Lower leg skin (tissue), 4 donors: ENCODE results near the gene SH2D5. TPM values are rescaled to one million over a fixed set of nuclear protein-coding genes. Genes with fewer than 3 reads are reported as not detected.

Source experiments
- DNase-seq, 2 donors: peaks; one replicate each; pipeline ENCODE4 v3.0.0-alpha.2; 2019; ENCODE audit warnings: low spot score in 2 of 2
- H3K4me3 ChIP-seq: fragments of 200-600 bp; sonication (generic); 2 replicates; pipeline ENCODE4 v1.5.1; 2017; ENCODE audit warnings: mild to moderate bottlenecking, low read depth; ENCODE audit not compliant: poor library complexity, severe bottlenecking
- CTCF ChIP-seq, 3 donors: fragments of 450-650 bp; IDR thresholded peaks; one replicate each; pipeline ENCODE4 v1.5.1; 2016; ENCODE audit warnings: antibody characterized with exemption in 3 of 3, mild to moderate bottlenecking in 3 of 3, moderate library complexity in 2 of 3
- POLR2A ChIP-seq, 2 donors: fragments of 450-650 bp; IDR thresholded peaks; one replicate each; pipeline ENCODE4 v1.6.1; 2016 to 2017; ENCODE audit warnings: antibody characterized with exemption in 2 of 2, mild to moderate bottlenecking in 1 of 2, moderate library complexity in 1 of 2
- WGBS, 2 donors: methylation state at CpG; one replicate each; pipeline ENCODE4 v1.1.5; 2018; 5-methylcytosine and 5-hydroxymethylcytosine counted together
- intact Hi-C: fragments of 100-400 bp; cut with DNase I; formaldehyde crosslinking; loops from one replicate; pipeline ENCODE4 v1.15.0; 2023; ENCODE audit warnings: low total_unique reads
- total RNA-seq, 4 donors: library from RNA; depleted of rRNA; stranded (reverse); fragments of >200 nt; gene quantifications; one replicate each; pipeline ENCODE4 v1.1.0, GENCODE V29; 2016

SH2D5 gene
- total RNA-seq, 4 donors from 2014 or later, result 0.11 to 1.0 (median 0.18) TPM

- H3K4me3 ChIP-seq, result peak overlapping the region; percentile 35
- intact Hi-C loops, result loop anchor here (10.0 kb wide), 1 partner anchor 498 kb away; no protein-coding TSS in a partner anchor
- TF ChIP-seq CTCF (IDR thresholded peaks at IDR 0.05) (peak in 2 of 3 donors; percentile 5 to 51), POLR2A (IDR thresholded peaks at IDR 0.05) (no peak)
- WGBS, 2 donors, result 2% methylated on average over 22 to 40 of the region's 46 CpGs
- peak; percentile 85 to 98 for DNase-seq
These were observed 35.8 kb downstream of the SH2D5 start for GRCh38 chr1:20696397-20697333.

GRCh38 chr1:20695515-20695914 is 37.0 kb downstream of the SH2D5 start:
- 78 to 82% methylated on average over 10 of the region's 10 CpGs for WGBS, 2 donors
- no peak overlapping the region for H3K4me3 ChIP-seq
- intact Hi-C loops, result loop anchor here (10.0 kb wide), 1 partner anchor 499 kb away; no protein-coding TSS in a partner anchor
- DNase-seq, result no peak
- TF ChIP-seq POLR2A (IDR thresholded peaks at IDR 0.05), result no peak
- TF ChIP-seq CTCF (IDR thresholded peaks at IDR 0.05), result no peak

- no peak for DNase-seq
- intact Hi-C loops, result loop anchor here (10.0 kb wide), 1 partner anchor 501 kb away; no protein-coding TSS in a partner anchor
- H3K4me3 ChIP-seq, result no peak overlapping the region
- TF ChIP-seq POLR2A (IDR thresholded peaks at IDR 0.05) (no peak), CTCF (IDR thresholded peaks at IDR 0.05) (no peak)
- 85% methylated on average over 2 of the region's 2 CpGs for WGBS, 2 donors
These were observed 38.9 kb downstream of the SH2D5 start for GRCh38 chr1:20693623-20694022.

GRCh38 chr1:20691872-20692271 is 40.6 kb downstream of the SH2D5 start:
- TF ChIP-seq CTCF (IDR thresholded peaks at IDR 0.05), result no peak
- TF ChIP-seq POLR2A (IDR thresholded peaks at IDR 0.05), result no peak
- WGBS, 2 donors, result 85 to 90% methylated on average over 1 of the region's 1 CpG
- H3K4me3 ChIP-seq, result no peak overlapping the region
- DNase-seq, result no peak
- intact Hi-C loops, result loop anchor here (10.0 kb wide), 1 partner anchor 503 kb away; no protein-coding TSS in a partner anchor

- TF ChIP-seq POLR2A (IDR thresholded peaks at IDR 0.05) (no peak), CTCF (IDR thresholded peaks at IDR 0.05) (no peak)
- WGBS, 2 donors, result 80 to 93% methylated on average over 3 of the region's 3 CpGs
- H3K4me3 ChIP-seq, result no peak overlapping the region
- no peak for DNase-seq
- intact Hi-C loops, result loop anchor here (10.0 kb wide), 1 partner anchor 505 kb away; no protein-coding TSS in a partner anchor
These were observed 42.9 kb downstream of the SH2D5 start for GRCh38 chr1:20689645-20690056.
